AG09319 (cell line): ENCODE results near the gene GIT1.
A peak's percentile ranks its signal among the peaks of the same experiment; 100 is the strongest.

Source experiments
- DNase-seq: peaks from one replicate; pipeline ENCODE4 v3.0.0-alpha.2; 2010; ENCODE audit warnings: low read depth; ENCODE audit errors: extremely low read depth
- TF ChIP-seq, protein P1 (sequence below): IDR thresholded peaks from 2 replicates; pipeline ENCODE4 v1.5.1; 2011; ENCODE audit warnings: low read depth, mild to moderate bottlenecking, inconsistent platforms, low read length, moderate library complexity

GIT1 gene

DNA sequence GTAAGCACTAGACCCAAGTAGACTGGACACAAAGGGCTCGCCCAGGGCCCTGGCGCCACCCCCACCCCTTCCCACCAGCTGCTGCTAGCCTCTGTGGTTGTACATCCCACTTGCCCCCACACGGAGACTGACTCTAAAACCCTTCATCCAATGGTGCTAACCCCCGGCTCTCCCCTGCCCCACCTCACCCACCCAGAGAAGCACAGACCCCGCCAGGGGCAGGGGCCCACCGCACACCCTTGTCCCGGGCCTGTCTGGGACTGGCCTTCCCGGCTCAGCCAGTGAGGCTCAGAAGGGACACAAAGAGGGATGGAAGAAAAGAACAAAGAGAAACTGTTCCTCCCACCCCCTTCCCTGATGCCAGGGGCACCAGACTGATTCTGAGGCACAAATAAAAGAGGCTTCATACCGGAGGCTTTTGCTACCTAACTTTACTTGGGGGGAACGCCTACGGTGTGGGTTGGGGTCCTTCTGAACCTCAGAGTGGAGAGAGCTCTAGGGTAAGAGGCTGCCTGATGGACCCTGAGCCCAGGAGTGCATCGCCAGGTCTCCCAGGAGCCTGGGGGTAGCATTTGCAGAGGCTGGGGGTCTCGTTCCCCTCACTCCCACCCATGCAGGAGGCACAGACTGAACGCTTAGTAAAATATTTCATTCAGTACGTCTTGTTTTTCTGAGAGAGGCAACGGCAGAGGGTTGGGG is 25.1 kb upstream of the GIT1 start:
- TF ChIP-seq, protein P1, sequence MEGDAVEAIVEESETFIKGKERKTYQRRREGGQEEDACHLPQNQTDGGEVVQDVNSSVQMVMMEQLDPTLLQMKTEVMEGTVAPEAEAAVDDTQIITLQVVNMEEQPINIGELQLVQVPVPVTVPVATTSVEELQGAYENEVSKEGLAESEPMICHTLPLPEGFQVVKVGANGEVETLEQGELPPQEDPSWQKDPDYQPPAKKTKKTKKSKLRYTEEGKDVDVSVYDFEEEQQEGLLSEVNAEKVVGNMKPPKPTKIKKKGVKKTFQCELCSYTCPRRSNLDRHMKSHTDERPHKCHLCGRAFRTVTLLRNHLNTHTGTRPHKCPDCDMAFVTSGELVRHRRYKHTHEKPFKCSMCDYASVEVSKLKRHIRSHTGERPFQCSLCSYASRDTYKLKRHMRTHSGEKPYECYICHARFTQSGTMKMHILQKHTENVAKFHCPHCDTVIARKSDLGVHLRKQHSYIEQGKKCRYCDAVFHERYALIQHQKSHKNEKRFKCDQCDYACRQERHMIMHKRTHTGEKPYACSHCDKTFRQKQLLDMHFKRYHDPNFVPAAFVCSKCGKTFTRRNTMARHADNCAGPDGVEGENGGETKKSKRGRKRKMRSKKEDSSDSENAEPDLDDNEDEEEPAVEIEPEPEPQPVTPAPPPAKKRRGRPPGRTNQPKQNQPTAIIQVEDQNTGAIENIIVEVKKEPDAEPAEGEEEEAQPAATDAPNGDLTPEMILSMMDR: no peak
- no peak for DNase-seq

GRCh38 chr17:29613856-29614255 is 24.4 kb upstream of the GIT1 start:
- TF ChIP-seq, protein P1: no peak
- DNase-seq: no peak

GRCh38 chr17:29613352-29613837 is 23.9 kb upstream of the GIT1 start:
- TF ChIP-seq, protein P1: peak; percentile 61
- DNase-seq: no peak

- DNase-seq: no peak
- TF ChIP-seq, protein P1: no peak
Measured at GRCh38 chr17:29612404-29613280, 23.2 kb upstream of the GIT1 start.

DNA sequence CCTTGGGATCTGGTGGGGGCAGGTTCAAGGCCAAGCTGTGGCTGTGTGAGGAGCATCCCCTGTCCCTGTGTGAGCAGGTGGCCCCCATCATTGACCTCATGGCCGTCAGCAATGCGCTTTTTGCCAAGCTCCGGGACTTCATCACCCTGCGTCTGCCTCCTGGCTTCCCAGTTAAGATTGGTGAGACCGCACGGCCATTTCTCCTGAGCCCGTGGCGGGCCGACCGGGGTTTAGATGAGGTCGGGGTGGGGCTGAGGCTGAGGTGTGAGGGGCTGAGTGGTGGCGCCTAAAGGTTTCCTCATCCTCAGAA is 22.6 kb upstream of the GIT1 start:
- TF ChIP-seq, protein P1: no peak
- no peak for DNase-seq

GRCh38 chr17:29611351-29612093 is 22.1 kb upstream of the GIT1 start:
- TF ChIP-seq, protein P1: no peak
- no peak for DNase-seq
